HCT116 (cell line): ENCODE data around the gene RAB31.

Experiments
- ATF3 ChIP-seq: IDR thresholded peaks from 2 replicates; pipeline ENCODE4 v1.6.1; 2012
- CBX3 ChIP-seq: IDR thresholded peaks from 2 replicates; pipeline ENCODE4 v1.6.1; 2012; ENCODE audit warnings: low read depth
- CEBPB ChIP-seq: IDR thresholded peaks from 2 replicates; pipeline ENCODE4 v1.6.1; 2012; ENCODE audit warnings: low read depth
- CTCF ChIP-seq, 3 experiments: fragments of 200-600 bp in 1 of 3; sonication (generic) in 1 of 3; IDR thresholded peaks in 2 of 3; conservative IDR thresholded peaks in 1 of 3; 2 replicates each; pipeline ENCODE4 v1.5.1; 2012 to 2017; ENCODE audit warnings: low read depth in 2 of 3, low read length in 2 of 3, antibody characterized with exemption in 1 of 3, borderline replicate concordance in 1 of 3, control low read depth in 1 of 3, mild to moderate bottlenecking in 1 of 3, mixed read lengths in 1 of 3, mixed run types in 1 of 3, moderate library complexity in 1 of 3; ENCODE audit not compliant: insufficient read depth in 1 of 3
- EZH2 ChIP-seq: fragments of 200-600 bp; sonication (generic); IDR thresholded peaks from 2 replicates; pipeline ENCODE4 v1.6.1; 2017; ENCODE audit warnings: antibody characterized with exemption, mixed run types
- EZH2phosphoT487 ChIP-seq: fragments of 200-600 bp; IDR thresholded peaks from 2 replicates; pipeline ENCODE4 v1.6.1; 2018; ENCODE audit warnings: antibody characterized with exemption, borderline replicate concordance
- JUND ChIP-seq: IDR thresholded peaks from 2 replicates; pipeline ENCODE4 v1.6.1; 2012
- POLR2A ChIP-seq: IDR thresholded peaks from 2 replicates; pipeline ENCODE4 v1.7.0; 2011; ENCODE audit warnings: borderline replicate concordance; ENCODE audit not compliant: insufficient read depth, insufficient read length; ENCODE audit errors: extremely low read depth
- YY1 ChIP-seq: IDR thresholded peaks from 2 replicates; pipeline ENCODE4 v1.6.1; 2011; ENCODE audit warnings: low read length, low read depth, moderate library complexity, mild to moderate bottlenecking; ENCODE audit not compliant: insufficient replicate concordance; ENCODE audit errors: extremely low read depth
- ZNF274 ChIP-seq: fragments of 200-500 bp; sonication (Bioruptor generic); IDR thresholded peaks from 2 replicates; pipeline ENCODE4 v1.6.1; 2014; ENCODE audit warnings: mild to moderate bottlenecking, low read depth, low read length, inconsistent platforms
- TF ChIP-seq, protein P1 (sequence below): IDR thresholded peaks from 2 replicates; pipeline ENCODE4 v1.6.1; 2012; ENCODE audit warnings: low read depth

- TF ChIP-seq YY1 = no peak
- no peak for TF ChIP-seq ATF3
- TF ChIP-seq EZH2phosphoT487 = no peak
- no peak for TF ChIP-seq CTCF (IDR thresholded peaks at IDR 0.05 in 2 of 3, conservative IDR thresholded peaks at IDR 0.05 in 1 of 3; ENCODE audit: borderline replicate concordance in 1 of 3, insufficient read depth in 1 of 3, low read depth in 2 of 3, low read length in 2 of 3)
- no peak for TF ChIP-seq JUND
- TF ChIP-seq POLR2A = no peak
- TF ChIP-seq CBX3 = no peak
- no peak for TF ChIP-seq EZH2
- TF ChIP-seq ZNF274 = no peak
- TF ChIP-seq CEBPB = no peak
- TF ChIP-seq, protein P1, sequence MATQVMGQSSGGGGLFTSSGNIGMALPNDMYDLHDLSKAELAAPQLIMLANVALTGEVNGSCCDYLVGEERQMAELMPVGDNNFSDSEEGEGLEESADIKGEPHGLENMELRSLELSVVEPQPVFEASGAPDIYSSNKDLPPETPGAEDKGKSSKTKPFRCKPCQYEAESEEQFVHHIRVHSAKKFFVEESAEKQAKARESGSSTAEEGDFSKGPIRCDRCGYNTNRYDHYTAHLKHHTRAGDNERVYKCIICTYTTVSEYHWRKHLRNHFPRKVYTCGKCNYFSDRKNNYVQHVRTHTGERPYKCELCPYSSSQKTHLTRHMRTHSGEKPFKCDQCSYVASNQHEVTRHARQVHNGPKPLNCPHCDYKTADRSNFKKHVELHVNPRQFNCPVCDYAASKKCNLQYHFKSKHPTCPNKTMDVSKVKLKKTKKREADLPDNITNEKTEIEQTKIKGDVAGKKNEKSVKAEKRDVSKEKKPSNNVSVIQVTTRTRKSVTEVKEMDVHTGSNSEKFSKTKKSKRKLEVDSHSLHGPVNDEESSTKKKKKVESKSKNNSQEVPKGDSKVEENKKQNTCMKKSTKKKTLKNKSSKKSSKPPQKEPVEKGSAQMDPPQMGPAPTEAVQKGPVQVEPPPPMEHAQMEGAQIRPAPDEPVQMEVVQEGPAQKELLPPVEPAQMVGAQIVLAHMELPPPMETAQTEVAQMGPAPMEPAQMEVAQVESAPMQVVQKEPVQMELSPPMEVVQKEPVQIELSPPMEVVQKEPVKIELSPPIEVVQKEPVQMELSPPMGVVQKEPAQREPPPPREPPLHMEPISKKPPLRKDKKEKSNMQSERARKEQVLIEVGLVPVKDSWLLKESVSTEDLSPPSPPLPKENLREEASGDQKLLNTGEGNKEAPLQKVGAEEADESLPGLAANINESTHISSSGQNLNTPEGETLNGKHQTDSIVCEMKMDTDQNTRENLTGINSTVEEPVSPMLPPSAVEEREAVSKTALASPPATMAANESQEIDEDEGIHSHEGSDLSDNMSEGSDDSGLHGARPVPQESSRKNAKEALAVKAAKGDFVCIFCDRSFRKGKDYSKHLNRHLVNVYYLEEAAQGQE = no peak
These were observed 42.7 kb downstream of the RAB31 start for GRCh38 chr18:9750606-9751304.
